HCT116 (cell line): Measurements from ENCODE around the gene HNRNPDL. TPM values are rescaled to one million over a fixed set of nuclear protein-coding genes. Genes with fewer than 3 reads are reported as not detected.

ENCODE experiments used
- ATAC-seq: fragments of 200-7000 bp; cut with Tn5 transposase; 2 replicates; pipeline ENCODE4 v1.9.1; 2020; ENCODE audit warnings: mild to moderate bottlenecking, moderate library complexity
- BruUV-seq: library from RNA; stranded (reverse); fragments of 400-500 nt; replicated peaks from 2 replicates; lab custom pipeline; 2021; lab: Mats Ljungman, UMichigan
- CTCF ChIA-PET: fragments of 300-600 bp; sonication (Branson Sonifier 250); formaldehyde crosslinking; loops from one replicate; lab custom pipeline; 2021; ENCODE audit warnings: antibody characterized with exemption; lab: Charles Lee
- POLR2A ChIA-PET: fragments of 300-600, 350-600 bp; sonication (Branson Sonifier 250); formaldehyde crosslinking; loops from one replicate; lab custom pipeline; 2021; ENCODE audit warnings: antibody characterized with exemption; lab: Charles Lee
- RAD21 ChIA-PET, 2 experiments: fragments of 300-600 bp; sonication (Branson Sonifier 250); formaldehyde crosslinking; loops; one replicate each; lab custom pipeline; 2023; ENCODE audit warnings: low total read pairs in 2 of 2; ENCODE audit not compliant: uncharacterized antibody in 2 of 2, unreplicated experiment in 2 of 2, low non-redundant PET in 1 of 2; lab: Charles Lee
- DNase-seq: peaks from one replicate; pipeline ENCODE4 v3.0.0-alpha.2; 2010; ENCODE audit warnings: low read depth, low spot score
- H2AFZ ChIP-seq: fragments of 200-600 bp; shearing (Covaris generic), sonication (generic); 2 replicates; pipeline ENCODE4 v1.6.1; 2017; ENCODE audit warnings: low read depth, mixed run types, mixed read lengths, antibody characterized with exemption, low read length; ENCODE audit not compliant: poor library complexity, severe bottlenecking
- H3K27ac ChIP-seq: 2 replicates; pipeline ENCODE4 v1.5.1; 2012; ENCODE audit warnings: low read depth, low read length
- H3K27me3 ChIP-seq: fragments of 200-600 bp; sonication (generic); 2 replicates; pipeline ENCODE4 v1.6.1; 2016; ENCODE audit warnings: mixed run types, low read length, mixed read lengths; ENCODE audit not compliant: insufficient read depth
- H3K36me3 ChIP-seq, 2 experiments: fragments of 200-500 bp in 1 of 2; fragments of 200-600 bp in 1 of 2; sonication (Bioruptor generic) in 1 of 2; sonication (generic) in 1 of 2; 2 replicates each; pipeline versions ENCODE4 v1.5.1 to v1.6.1; 2014 to 2016; ENCODE audit warnings: low read length in 2 of 2, inconsistent platforms in 1 of 2, mixed read lengths in 1 of 2, mixed run types in 1 of 2; ENCODE audit not compliant: insufficient read depth in 2 of 2, control insufficient read depth in 1 of 2
- H3K4me1 ChIP-seq, 2 experiments: fragments of 200-600 bp in 1 of 2; sonication (generic) in 1 of 2; 2 replicates each; pipeline versions ENCODE4 v1.5.1 to v1.6.1; 2012 to 2017; ENCODE audit warnings: low read length in 2 of 2, inconsistent platforms in 1 of 2, mild to moderate bottlenecking in 1 of 2, mixed read lengths in 1 of 2, mixed run types in 1 of 2, moderate library complexity in 1 of 2; ENCODE audit not compliant: insufficient read depth in 2 of 2, control insufficient read depth in 1 of 2
- H3K4me2 ChIP-seq: fragments of 200-600 bp; sonication (generic); 2 replicates; pipeline ENCODE4 v1.6.1; 2017; ENCODE audit warnings: mixed run types, low read length, mixed read lengths
- H3K4me3 ChIP-seq, 2 experiments: fragments of 200-600 bp in 1 of 2; sonication (generic) in 1 of 2; replicated peaks in 1 of 2; 2 replicates each; pipeline ENCODE4 v1.5.1; 2011 to 2016; ENCODE audit warnings: low read length in 2 of 2, control low read depth in 1 of 2, low read depth in 1 of 2, mild to moderate bottlenecking in 1 of 2, mixed read lengths in 1 of 2, mixed run types in 1 of 2
- H3K79me2 ChIP-seq: fragments of 200-600 bp; sonication (generic); 2 replicates; pipeline ENCODE4 v1.6.1; 2017; ENCODE audit warnings: mild to moderate bottlenecking, mixed run types, low read length, moderate library complexity, mixed read lengths; ENCODE audit not compliant: insufficient read depth
- H3K9ac ChIP-seq: fragments of 200-600 bp; sonication (generic); 2 replicates; pipeline ENCODE4 v1.6.1; 2016; ENCODE audit warnings: low read length, mixed read lengths
- H3K9me2 ChIP-seq: fragments of 200-600 bp; sonication (generic), shearing (Covaris generic); 2 replicates; pipeline ENCODE4 v1.6.1; 2017; ENCODE audit warnings: mixed run types, mild to moderate bottlenecking, moderate library complexity; ENCODE audit not compliant: insufficient read depth
- H3K9me3 ChIP-seq, 2 experiments: fragments of 200-500 bp in 1 of 2; fragments of 200-600 bp in 1 of 2; sonication (Bioruptor generic) in 1 of 2; sonication (generic) in 1 of 2; 2 replicates each; pipeline ENCODE4 v1.6.1; 2014 to 2017; ENCODE audit warnings: low read length in 2 of 2, mixed read lengths in 2 of 2, inconsistent platforms in 1 of 2, low read depth in 1 of 2, mild to moderate bottlenecking in 1 of 2, mixed run types in 1 of 2, moderate library complexity in 1 of 2; ENCODE audit not compliant: control insufficient read depth in 1 of 2, insufficient read depth in 1 of 2
- H4K20me1 ChIP-seq: fragments of 200-600 bp; sonication (generic), shearing (Covaris generic); 2 replicates; pipeline ENCODE4 v1.6.1; 2017; ENCODE audit warnings: mixed run types, mild to moderate bottlenecking, moderate library complexity; ENCODE audit not compliant: insufficient read depth
- ATF3 ChIP-seq: IDR thresholded peaks from 2 replicates; pipeline ENCODE4 v1.6.1; 2012
- CBX3 ChIP-seq: IDR thresholded peaks from 2 replicates; pipeline ENCODE4 v1.6.1; 2012; ENCODE audit warnings: low read depth
- ELF1 ChIP-seq: IDR thresholded peaks from 2 replicates; pipeline ENCODE4 v1.6.1; 2012; ENCODE audit warnings: low read depth, borderline replicate concordance
- EZH2 ChIP-seq: fragments of 200-600 bp; sonication (generic); IDR thresholded peaks from 2 replicates; pipeline ENCODE4 v1.6.1; 2017; ENCODE audit warnings: antibody characterized with exemption, mixed run types
- JUND ChIP-seq: IDR thresholded peaks from 2 replicates; pipeline ENCODE4 v1.6.1; 2012
- MAX ChIP-seq: IDR thresholded peaks from 2 replicates; pipeline ENCODE4 v1.6.1; 2012
- RAD21 ChIP-seq: IDR thresholded peaks from 2 replicates; pipeline ENCODE4 v1.6.1; 2012; ENCODE audit warnings: low read depth, mild to moderate bottlenecking
- REST ChIP-seq: IDR thresholded peaks from 2 replicates; pipeline ENCODE4 v1.6.1; 2012; ENCODE audit warnings: low read depth
- SIN3A ChIP-seq: IDR thresholded peaks from 2 replicates; pipeline ENCODE4 v1.6.1; 2012; ENCODE audit warnings: low read depth
- SP1 ChIP-seq: IDR thresholded peaks from 2 replicates; pipeline ENCODE4 v1.6.1; 2012; ENCODE audit warnings: low read depth
- ZBTB33 ChIP-seq: IDR thresholded peaks from 2 replicates; pipeline ENCODE4 v1.6.1; 2011; ENCODE audit warnings: mild to moderate bottlenecking, low read length, moderate library complexity; ENCODE audit not compliant: insufficient replicate concordance; ENCODE audit errors: extremely low read depth
- ZNF274 ChIP-seq: fragments of 200-500 bp; sonication (Bioruptor generic); IDR thresholded peaks from 2 replicates; pipeline ENCODE4 v1.6.1; 2014; ENCODE audit warnings: mild to moderate bottlenecking, low read depth, low read length, inconsistent platforms
- intact Hi-C: fragments of 100-400 bp; cut with micrococcal nuclease; formaldehyde crosslinking; loops from 2 replicates; pipeline ENCODE4 v1.10.0; 2022
- total RNA-seq: library from RNA; stranded (reverse); gene quantifications from one replicate; pipeline ENCODE4 v1.2.1, GENCODE V29; 2021; ENCODE audit not compliant: unreplicated experiment

HNRNPDL gene
- total RNA-seq, 1 experiment from 2014 or later: 206 TPM

GRCh38 chr4:82434949-82435348 is 4.7 kb upstream of the HNRNPDL start:
- H3K9me2 ChIP-seq: no peaks in the 10 kb centered on the region
- H3K36me3 ChIP-seq: 0 out of 4 replicates have a peak, but pooled peaks cover 3 to 8% of the 10 kb centered on the region in 2 experiments
- H3K79me2 ChIP-seq: peaks cover 95% of the 10 kb centered on the region
- no peak for ATAC-seq
- ChIA-PET RAD21 (no interaction called here), CTCF (no interaction called here), POLR2A (no interaction called here)
- no peak overlapping the region for H3K9ac ChIP-seq
- peaks cover 27% of the 10 kb centered on the region; the same call in 1 of the 2 replicates for H4K20me1 ChIP-seq
- no peak for DNase-seq
- no peaks in the 10 kb centered on the region for H3K9me3 ChIP-seq
- H3K4me1 ChIP-seq: peaks cover 7 to 19% of the 10 kb centered on the region in 2 experiments; a peak in 3 of 4 replicates
- H3K4me2 ChIP-seq: no peak overlapping the region
- TF ChIP-seq JUND: no peak
- no peak for TF ChIP-seq ATF3
- no peak for TF ChIP-seq REST
- TF ChIP-seq MAX: no peak
- no peak for TF ChIP-seq ZNF274
- no peak for TF ChIP-seq EZH2
- TF ChIP-seq ELF1: no peak
- TF ChIP-seq CBX3: no peak
- TF ChIP-seq RAD21: no peak
- no peak for TF ChIP-seq SIN3A
- no peak for TF ChIP-seq ZBTB33
- TF ChIP-seq SP1: no peak
- intact Hi-C loops: no loop called here
- no peak overlapping the region for H3K27ac ChIP-seq
- no peak overlapping the region for H3K4me3 ChIP-seq
- no TSS peak for BruUV-seq
- H3K27me3 ChIP-seq: no peaks in the 10 kb centered on the region
- H2AFZ ChIP-seq: no peak overlapping the region
